ENCODE measurements around the gene PALLD. TPM values are rescaled to one million over a fixed set of nuclear protein-coding genes. Genes with fewer than 3 reads are reported as not detected.
A peak's percentile ranks its signal among the peaks of the same experiment; 100 is the strongest.
"Not testable (repeated sequence)": the region's sequence is repeated elsewhere in the genome, so short reads cannot be mapped to it uniquely, and the experiment has no call there.

PALLD gene
- total RNA-seq, 1 experiment from 2014 or later, result 23.7 TPM

GRCh38 chr4:168945291-168945690 is 448.4 kb downstream of the PALLD start (continued):
- TF ChIP-seq, protein P1, sequence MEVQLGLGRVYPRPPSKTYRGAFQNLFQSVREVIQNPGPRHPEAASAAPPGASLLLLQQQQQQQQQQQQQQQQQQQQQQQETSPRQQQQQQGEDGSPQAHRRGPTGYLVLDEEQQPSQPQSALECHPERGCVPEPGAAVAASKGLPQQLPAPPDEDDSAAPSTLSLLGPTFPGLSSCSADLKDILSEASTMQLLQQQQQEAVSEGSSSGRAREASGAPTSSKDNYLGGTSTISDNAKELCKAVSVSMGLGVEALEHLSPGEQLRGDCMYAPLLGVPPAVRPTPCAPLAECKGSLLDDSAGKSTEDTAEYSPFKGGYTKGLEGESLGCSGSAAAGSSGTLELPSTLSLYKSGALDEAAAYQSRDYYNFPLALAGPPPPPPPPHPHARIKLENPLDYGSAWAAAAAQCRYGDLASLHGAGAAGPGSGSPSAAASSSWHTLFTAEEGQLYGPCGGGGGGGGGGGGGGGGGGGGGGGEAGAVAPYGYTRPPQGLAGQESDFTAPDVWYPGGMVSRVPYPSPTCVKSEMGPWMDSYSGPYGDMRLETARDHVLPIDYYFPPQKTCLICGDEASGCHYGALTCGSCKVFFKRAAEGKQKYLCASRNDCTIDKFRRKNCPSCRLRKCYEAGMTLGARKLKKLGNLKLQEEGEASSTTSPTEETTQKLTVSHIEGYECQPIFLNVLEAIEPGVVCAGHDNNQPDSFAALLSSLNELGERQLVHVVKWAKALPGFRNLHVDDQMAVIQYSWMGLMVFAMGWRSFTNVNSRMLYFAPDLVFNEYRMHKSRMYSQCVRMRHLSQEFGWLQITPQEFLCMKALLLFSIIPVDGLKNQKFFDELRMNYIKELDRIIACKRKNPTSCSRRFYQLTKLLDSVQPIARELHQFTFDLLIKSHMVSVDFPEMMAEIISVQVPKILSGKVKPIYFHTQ (CRISPR knock-in tag; IDR thresholded peaks at IDR 0.05), result no peak
- TF ChIP-seq, protein P2, sequence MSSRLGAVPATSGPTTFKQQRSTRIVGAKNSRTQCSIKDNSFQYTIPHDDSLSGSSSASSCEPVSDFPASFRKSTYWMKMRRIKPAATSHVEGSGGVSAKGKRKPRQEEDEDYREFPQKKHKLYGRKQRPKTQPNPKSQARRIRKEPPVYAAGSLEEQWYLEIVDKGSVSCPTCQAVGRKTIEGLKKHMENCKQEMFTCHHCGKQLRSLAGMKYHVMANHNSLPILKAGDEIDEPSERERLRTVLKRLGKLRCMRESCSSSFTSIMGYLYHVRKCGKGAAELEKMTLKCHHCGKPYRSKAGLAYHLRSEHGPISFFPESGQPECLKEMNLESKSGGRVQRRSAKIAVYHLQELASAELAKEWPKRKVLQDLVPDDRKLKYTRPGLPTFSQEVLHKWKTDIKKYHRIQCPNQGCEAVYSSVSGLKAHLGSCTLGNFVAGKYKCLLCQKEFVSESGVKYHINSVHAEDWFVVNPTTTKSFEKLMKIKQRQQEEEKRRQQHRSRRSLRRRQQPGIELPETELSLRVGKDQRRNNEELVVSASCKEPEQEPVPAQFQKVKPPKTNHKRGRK (CRISPR knock-in tag; IDR thresholded peaks at IDR 0.05; ENCODE audit: borderline replicate concordance), result no peak
- no peak for TF ChIP-seq FOXP1 (CRISPR knock-in tag; IDR thresholded peaks at IDR 0.05; ENCODE audit: borderline replicate concordance)
- no peak for TF ChIP-seq ZNF416 (CRISPR knock-in tag; IDR thresholded peaks at IDR 0.05)
- TF ChIP-seq, protein P3, sequence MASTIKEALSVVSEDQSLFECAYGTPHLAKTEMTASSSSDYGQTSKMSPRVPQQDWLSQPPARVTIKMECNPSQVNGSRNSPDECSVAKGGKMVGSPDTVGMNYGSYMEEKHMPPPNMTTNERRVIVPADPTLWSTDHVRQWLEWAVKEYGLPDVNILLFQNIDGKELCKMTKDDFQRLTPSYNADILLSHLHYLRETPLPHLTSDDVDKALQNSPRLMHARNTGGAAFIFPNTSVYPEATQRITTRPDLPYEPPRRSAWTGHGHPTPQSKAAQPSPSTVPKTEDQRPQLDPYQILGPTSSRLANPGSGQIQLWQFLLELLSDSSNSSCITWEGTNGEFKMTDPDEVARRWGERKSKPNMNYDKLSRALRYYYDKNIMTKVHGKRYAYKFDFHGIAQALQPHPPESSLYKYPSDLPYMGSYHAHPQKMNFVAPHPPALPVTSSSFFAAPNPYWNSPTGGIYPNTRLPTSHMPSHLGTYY (CRISPR knock-in tag; IDR thresholded peaks at IDR 0.05), result no peak
- TF ChIP-seq ZNF219 (CRISPR knock-in tag; IDR thresholded peaks at IDR 0.05; ENCODE audit: borderline replicate concordance), result no peak

GRCh38 chr4:168952821-168953246 is 456.0 kb downstream of the PALLD start:
- H3K27me3 Mint-ChIP-seq (ENCODE audit: low read depth); DNase-seq (ENCODE audit: low spot score); H3K4me1 Mint-ChIP-seq; ATAC-seq; H3K4me3 Mint-ChIP-seq: not testable (repeated sequence)
- CTCF ChIA-PET, result interaction anchor here (1.7 kb wide), 1 partner anchor 10 kb away, joined by 9 read pairs; no protein-coding TSS in a partner anchor
- POLR2A ChIA-PET, result interaction anchor here (0.7 kb wide), 1 partner anchor 254 kb away, joined by 3 read pairs; no protein-coding TSS in a partner anchor
- peaks cover 22% of the 10 kb centered on the region for H3K36me3 Mint-ChIP-seq
- peaks cover 44% of the 10 kb centered on the region for H3K9me3 Mint-ChIP-seq
- 0 out of 2 replicates have a peak, but pooled peaks have one; percentile 35 for TF ChIP-seq MYBL2 (CRISPR knock-in tag; IDR thresholded peaks at IDR 0.05)
- peak; percentile 67; the same call in 1 of the 2 replicates for TF ChIP-seq NFE2L1 (CRISPR knock-in tag; IDR thresholded peaks at IDR 0.05)
- 0 out of 2 replicates have a peak overlapping the region, but pooled peaks have one; percentile 46 for H3K27ac Mint-ChIP-seq

DNA sequence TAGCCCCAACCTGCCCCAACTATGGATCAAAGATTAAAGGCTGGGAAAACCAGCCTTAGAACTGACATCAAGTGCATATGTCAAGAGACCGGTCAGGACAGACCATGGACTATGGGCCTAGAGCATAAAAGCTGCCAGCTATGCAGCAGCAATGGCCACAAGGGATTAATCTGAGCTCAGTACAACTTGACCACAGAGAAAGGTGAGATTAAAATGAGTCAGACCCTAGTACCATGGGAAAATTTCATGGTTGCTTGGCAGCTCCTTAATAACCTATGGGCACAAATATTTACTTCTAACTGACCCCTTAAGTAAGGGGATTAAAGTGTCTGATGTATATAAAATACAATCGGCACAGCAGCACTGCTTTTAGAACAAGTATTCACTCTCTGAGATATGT is 458.8 kb downstream of the PALLD start:
- no peak for ATAC-seq
- H3K27me3 Mint-ChIP-seq (ENCODE audit: low read depth), result no peaks in the 10 kb centered on the region; the same call in 1 of the 2 replicates
- peaks cover 5% of the 10 kb centered on the region for H3K4me1 Mint-ChIP-seq
- CTCF ChIA-PET, result interaction anchor here (0.6 to 1.3 kb wide), 3 partner anchors 12 to 450 kb away, joined by 3 to 7 read pairs (median 3); no protein-coding TSS in a partner anchor
- no peak for TF ChIP-seq OVOL2 (CRISPR knock-in tag; IDR thresholded peaks at IDR 0.05; ENCODE audit: borderline replicate concordance)
- TF ChIP-seq STAT6 (CRISPR knock-in tag; conservative IDR thresholded peaks at IDR 0.05; ENCODE audit: low read depth), result no peak
- TF ChIP-seq, protein P4, sequence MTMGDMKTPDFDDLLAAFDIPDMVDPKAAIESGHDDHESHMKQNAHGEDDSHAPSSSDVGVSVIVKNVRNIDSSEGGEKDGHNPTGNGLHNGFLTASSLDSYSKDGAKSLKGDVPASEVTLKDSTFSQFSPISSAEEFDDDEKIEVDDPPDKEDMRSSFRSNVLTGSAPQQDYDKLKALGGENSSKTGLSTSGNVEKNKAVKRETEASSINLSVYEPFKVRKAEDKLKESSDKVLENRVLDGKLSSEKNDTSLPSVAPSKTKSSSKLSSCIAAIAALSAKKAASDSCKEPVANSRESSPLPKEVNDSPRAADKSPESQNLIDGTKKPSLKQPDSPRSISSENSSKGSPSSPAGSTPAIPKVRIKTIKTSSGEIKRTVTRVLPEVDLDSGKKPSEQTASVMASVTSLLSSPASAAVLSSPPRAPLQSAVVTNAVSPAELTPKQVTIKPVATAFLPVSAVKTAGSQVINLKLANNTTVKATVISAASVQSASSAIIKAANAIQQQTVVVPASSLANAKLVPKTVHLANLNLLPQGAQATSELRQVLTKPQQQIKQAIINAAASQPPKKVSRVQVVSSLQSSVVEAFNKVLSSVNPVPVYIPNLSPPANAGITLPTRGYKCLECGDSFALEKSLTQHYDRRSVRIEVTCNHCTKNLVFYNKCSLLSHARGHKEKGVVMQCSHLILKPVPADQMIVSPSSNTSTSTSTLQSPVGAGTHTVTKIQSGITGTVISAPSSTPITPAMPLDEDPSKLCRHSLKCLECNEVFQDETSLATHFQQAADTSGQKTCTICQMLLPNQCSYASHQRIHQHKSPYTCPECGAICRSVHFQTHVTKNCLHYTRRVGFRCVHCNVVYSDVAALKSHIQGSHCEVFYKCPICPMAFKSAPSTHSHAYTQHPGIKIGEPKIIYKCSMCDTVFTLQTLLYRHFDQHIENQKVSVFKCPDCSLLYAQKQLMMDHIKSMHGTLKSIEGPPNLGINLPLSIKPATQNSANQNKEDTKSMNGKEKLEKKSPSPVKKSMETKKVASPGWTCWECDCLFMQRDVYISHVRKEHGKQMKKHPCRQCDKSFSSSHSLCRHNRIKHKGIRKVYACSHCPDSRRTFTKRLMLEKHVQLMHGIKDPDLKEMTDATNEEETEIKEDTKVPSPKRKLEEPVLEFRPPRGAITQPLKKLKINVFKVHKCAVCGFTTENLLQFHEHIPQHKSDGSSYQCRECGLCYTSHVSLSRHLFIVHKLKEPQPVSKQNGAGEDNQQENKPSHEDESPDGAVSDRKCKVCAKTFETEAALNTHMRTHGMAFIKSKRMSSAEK (CRISPR knock-in tag; IDR thresholded peaks at IDR 0.05; ENCODE audit: borderline replicate concordance), result no peak
- TF ChIP-seq ZNF263 (CRISPR knock-in tag; IDR thresholded peaks at IDR 0.05; ENCODE audit: low read depth), result no peak
- no peak for TF ChIP-seq FOXK1 (CRISPR knock-in tag; IDR thresholded peaks at IDR 0.05)
- no peak for TF ChIP-seq KAT7 (CRISPR knock-in tag; IDR thresholded peaks at IDR 0.05; ENCODE audit: borderline replicate concordance)
- TF ChIP-seq, protein P5, sequence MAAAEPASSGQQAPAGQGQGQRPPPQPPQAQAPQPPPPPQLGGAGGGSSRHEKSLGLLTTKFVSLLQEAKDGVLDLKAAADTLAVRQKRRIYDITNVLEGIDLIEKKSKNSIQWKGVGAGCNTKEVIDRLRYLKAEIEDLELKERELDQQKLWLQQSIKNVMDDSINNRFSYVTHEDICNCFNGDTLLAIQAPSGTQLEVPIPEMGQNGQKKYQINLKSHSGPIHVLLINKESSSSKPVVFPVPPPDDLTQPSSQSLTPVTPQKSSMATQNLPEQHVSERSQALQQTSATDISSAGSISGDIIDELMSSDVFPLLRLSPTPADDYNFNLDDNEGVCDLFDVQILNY (CRISPR knock-in tag; IDR thresholded peaks at IDR 0.05), result no peak
- no peak for TF ChIP-seq GRHL2 (CRISPR knock-in tag; IDR thresholded peaks at IDR 0.05; ENCODE audit: insufficient replicate concordance, severe bottlenecking)
- peaks cover 30% of the 10 kb centered on the region for H3K9me3 Mint-ChIP-seq
- no peak overlapping the region for H3K4me3 Mint-ChIP-seq
- H3K36me3 Mint-ChIP-seq, result peaks cover 30% of the 10 kb centered on the region
- POLR2A ChIA-PET, result interaction anchor here (0.7 kb wide), 1 partner anchor 67 kb away, joined by 3 read pairs; no protein-coding TSS in a partner anchor
- H3K27ac Mint-ChIP-seq, result no peak overlapping the region
- no peak for DNase-seq (ENCODE audit: low spot score)

All from WTC11 (cell line).